Measurements from ENCODE around the gene OR5AK2.
"Not testable (repeated sequence)": the region's sequence is repeated elsewhere in the genome, so short reads cannot be mapped to it uniquely, and the experiment has no call there.

OR5AK2 gene, protein sequence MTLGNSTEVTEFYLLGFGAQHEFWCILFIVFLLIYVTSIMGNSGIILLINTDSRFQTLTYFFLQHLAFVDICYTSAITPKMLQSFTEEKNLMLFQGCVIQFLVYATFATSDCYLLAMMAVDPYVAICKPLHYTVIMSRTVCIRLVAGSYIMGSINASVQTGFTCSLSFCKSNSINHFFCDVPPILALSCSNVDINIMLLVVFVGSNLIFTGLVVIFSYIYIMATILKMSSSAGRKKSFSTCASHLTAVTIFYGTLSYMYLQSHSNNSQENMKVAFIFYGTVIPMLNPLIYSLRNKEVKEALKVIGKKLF

DNA sequence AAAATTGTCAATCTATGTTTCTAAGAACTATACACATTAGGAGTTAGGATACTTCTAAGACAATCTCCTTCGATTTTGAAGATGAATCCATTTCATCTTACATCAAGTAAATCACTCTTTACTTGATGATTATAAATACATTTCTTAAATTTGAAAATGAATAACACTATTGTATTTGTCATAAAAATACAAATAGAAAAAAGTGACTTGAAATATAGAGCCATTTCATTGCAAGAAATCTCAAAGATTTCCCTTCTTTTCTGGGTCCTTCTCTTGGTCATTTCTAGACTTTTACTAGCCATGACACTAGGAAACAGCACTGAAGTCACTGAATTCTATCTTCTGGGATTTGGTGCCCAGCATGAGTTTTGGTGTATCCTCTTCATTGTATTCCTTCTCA, at the start of gene OR5AK2:
OR5AK2 (plus strand) TSS at position 301 of the 400 bp plus-strand sequence; CDS start at position 301, 0 bp downstream.
- DNase-seq = no peak

DNA sequence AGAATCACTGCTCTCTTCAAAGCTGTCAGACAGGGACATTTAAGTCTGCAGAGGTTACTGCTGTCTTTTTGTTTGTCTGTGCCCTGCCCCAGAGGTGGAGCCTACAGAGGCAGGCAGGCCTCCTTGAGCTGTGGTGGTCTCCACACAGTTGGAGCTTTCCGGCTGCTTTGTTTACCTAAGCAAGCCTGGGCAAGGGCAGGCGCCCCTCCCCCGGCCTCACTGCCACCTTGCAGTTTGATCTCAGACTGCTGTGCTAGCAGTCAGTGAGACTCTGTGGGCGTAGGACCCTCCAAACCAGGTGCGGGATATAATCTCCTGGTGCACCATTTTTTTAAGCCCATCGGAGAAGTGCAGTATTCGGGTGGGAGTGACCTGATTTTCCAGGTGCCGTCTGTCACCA, 43.2 kb upstream of the OR5AK2 start:
- not testable (repeated sequence) for DNase-seq

DNA sequence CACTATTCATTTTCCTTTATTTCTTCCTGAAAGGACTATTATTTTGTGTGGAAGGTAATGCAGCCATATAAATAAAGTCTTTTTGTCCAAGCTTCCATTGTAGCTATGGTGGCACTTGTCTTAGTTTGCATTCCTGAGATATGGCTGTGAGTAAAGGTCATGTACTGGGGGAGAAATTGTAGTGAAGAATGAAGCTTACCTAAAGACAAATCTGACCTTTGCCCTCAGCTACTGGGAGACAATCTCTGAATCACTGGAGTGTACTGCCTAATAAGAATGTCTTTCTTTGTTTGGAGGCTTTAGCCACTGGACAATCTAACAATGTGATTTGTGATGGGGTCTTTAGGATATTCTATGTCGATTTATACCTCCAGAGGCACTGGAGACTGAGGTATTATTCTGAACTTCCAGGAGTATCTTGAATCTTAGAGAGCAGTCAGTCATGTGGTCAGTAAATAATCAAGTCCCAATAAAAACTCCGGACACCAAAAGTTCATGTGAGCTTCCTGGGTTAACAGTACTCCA, 39.7 kb upstream of the OR5AK2 start:
- no peak for DNase-seq

DNA sequence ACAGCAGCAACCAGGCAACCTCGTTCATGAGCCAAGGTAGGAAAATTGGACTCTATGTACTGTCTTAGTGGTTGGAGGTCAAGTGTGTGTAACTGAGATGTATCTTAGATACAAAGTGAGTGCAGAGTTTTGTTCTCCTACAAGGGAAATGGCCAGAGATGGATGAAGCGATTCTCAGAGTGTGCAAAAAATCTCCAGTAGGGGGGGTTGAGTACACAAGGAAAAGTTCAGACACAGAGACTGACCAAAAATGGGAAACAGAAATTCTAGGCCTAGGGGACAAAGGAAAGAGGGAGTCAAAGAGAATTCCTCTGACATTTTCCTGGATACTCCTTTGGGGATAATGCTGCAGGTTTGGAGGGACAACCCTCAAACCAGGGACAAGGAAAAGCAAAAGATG, 38.2 kb upstream of the OR5AK2 start:
- no peak for DNase-seq

DNA sequence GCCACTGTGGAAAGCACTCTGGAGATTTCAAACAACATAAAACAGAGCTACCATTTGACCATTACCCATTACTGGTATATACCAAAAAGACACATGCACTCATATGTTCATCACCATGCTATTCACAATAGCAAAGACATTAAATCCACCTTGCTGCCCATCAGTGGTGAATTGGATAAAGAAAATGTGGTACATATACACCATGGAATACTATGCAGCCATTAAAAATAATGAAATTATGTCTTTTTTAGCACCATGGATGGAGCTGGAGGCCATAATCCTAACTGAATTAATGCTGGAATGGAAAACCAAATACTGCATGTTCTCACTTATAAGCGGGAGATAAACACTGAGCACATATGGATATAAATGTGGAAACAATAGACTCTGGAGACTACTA, 34.8 kb upstream of the OR5AK2 start:
- not testable (repeated sequence) for DNase-seq

DNA sequence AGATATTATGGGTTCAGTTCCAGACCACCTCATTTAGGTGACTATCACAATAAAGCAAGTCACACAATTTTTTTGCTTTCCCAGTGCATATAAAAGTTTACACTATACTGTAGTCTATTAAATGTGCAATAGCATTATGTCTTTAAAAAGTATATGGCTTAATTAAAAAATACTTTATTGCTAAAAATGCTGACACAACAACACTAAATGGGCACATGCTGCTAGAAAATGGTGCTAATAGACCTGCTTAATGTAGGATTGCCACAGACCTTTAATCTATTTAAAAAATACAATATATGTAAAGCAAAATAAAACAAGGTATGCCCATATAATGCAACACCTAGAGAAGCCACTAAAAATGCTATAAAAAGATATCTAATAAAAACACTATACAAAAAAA, 27.1 kb upstream of the OR5AK2 start:
- no peak for DNase-seq

DNA sequence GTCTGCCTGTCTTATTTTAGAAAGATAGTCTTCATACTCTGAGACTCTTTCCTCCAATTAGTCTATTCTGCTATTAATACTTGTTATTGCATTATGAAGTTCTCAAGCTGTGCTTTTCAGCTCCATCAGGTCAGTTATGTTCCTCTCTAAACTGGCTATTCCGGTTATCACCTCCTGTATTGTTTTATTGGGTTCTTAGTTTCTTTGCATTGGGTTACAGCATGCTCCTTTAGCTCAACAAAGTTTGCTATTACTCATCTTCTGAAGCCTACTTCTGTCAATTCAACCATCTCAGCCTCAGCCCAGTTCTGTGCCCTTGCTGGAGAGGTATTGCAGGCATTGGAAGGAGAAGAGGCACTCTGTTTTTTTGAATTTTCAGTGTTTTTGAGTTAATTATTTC, 21.0 kb upstream of the OR5AK2 start:
- no peak for DNase-seq

DNA sequence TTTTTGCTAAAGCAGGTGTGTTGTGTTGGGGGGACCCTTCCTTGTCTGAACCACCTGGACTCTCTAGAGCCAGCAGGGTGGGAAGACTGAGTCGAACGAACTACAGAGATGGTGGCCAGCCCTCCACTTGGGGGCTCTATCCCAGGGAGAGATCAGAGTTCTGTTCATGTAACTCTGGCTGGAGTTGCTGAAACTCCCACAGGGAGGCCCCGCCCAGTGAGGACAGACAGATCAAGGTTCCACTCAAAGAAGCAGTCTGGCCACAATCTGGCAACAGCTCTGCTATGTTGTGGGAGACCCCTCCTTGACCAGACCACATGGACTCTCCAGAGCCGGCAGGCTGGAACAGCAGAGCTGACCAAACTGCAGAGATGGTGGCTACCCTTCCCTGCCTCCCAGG, 20.2 kb upstream of the OR5AK2 start:
- no peak for DNase-seq

DNA sequence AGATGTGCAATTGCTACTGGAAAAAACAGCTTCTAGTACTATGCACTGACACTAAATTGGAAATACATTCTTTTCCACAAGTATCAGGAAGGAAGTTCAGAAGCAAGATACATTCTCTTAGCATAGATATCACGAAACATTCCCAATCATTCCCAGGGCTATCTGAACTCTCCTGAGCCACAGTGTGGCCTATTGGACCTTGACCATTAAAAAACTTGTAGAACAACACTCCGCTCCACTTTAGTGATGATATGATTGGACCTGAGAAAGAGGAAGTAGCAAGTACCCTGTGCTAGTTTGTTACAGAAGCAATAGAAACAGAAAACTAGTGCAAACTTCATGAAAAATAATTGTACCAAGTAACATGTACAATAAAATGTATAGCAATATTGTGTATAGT, 11.4 kb upstream of the OR5AK2 start:
- DNase-seq = no peak

DNA sequence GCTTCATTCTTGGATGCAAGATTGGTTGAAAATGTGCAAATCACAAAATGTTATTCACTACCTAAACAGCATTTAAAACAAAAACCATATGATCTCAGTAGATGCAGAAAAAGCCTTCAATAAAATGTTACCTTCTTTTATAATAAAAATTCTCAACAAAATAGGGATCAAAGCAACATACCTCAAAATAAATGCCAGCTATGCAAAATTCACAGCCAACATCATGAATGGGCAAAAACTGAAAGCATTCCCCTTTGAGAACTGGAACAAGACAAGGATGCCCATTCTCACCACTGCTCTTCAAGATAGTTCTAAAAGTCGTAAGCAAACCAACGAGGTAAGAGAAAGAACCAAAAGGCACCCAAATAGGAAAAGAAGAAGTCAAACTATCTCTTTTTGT, 2.0 kb downstream of the OR5AK2 start:
- DNase-seq = no peak

DNA sequence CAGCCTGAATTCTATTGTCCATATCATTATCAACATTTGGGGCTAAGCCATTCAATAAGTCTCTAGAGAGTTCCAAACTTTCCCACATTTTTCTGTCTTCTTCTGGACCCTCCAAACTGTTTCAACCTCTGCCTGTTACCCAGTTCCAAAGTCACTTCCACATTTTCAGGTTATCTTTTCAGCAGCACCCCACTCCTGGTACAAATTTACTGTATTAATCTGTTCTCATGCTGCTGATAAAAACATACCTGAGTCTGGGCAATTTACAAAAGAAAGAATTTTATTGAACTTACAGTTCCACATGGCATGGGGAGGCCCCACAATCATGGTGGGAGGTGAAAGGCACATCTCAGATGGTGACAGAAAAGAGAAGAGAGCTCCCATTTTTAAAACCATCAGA, 5.8 kb downstream of the OR5AK2 start:
- no peak for DNase-seq

DNA sequence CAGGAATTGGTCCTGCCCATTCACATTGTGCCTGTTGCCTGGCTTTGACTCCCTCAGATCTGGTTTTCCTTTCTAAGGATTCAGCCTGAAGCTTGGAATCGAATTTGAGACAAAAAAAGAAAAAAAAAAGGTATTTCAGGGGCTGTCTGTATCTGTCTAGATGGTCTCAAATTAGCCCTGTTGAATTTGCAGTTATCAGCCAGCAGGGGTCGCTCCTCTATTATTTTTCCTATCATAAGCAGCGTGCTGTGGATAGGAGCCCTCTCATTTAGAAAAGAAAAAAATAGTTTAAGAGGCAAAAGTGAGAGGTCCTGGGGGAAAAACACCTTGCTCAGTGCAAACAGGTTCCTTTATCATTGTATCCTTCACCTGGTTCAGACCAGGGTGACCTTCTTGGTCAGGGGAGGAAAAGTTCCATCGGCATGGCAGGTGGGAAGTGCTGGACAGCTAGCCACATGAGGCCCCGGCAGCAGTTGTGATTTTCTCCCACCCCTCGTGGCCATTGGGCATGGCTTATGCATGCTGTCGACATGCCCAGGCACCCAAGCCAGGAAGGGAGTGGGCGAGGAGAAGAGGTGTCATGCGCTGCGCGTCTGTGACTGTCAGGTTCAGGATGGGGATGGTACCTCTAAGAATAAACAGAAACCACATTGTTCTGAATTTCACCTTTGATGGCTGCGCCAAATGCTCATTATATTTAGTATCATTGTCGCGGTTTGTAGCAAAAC, 13.1 kb downstream of the OR5AK2 start:
- no peak for DNase-seq

DNA sequence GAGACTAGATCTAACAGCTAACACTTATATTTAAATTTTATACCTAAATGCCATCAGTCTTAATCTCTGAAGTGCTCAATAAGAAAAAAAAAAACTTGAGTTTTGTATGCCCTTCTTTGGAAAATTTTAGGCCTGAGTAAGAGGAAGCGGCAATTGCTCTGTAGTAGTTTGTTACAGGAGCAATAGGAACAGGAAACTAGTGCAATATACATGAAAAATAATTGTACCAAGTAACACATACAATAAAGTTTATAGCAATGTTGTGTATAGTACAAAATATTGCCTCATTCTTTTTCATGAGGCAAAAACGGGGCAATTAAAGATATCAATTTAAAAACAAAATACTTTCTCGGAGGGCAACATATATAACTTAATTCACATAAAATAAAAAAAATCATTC, 19.7 kb downstream of the OR5AK2 start:
- no peak for DNase-seq

DNA sequence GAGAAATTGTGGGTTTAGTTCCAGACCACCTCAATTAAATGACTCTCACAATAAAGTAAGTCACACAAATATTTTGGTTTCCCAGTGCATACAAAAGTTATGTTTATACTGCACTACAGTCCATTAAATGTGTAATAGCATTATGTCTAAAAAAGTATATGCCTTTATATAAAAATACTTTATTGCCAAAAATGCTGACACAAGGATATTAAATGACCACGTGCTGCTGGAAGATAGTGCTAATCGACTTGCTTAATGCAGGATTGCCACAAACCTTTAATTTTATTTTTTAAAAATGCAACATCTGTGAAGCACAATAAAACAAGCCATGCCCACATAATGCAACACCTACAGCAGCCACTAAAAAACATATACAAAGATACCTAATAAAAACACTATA, 27.0 kb downstream of the OR5AK2 start:
- DNase-seq = no peak

DNA sequence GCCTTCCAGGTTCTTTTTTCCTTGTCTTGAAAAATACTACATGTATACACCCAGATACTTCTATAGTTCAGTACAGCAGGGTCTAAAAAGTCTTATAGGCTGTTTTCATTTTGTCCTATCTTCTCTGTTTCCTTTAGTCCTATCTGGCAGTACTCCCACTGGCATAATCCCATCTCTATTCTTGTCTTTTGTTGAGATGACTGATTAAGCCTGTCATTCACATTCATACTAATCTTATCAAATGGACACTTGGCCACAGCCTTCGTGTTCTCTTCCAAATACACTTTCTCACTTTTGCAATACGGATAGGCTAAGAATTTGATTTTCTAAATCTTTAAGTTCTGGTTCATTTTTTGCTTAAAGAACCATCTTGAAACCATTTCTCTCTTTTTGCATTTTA, 42.8 kb downstream of the OR5AK2 start:
- no peak for DNase-seq

Measured in CD4-positive, alpha-beta T cell treated with Interleukin-17A for 4 hours (primary cell).